T-helper 17 cell (primary cell): Measurements from ENCODE around the gene GAL. TPM values are rescaled to one million over a fixed set of nuclear protein-coding genes. Genes with fewer than 3 reads are reported as not detected.

Experiments
- ATAC-seq: fragments of 150-1000 bp; cut with Tn5 transposase; 2 replicates; pipeline ENCODE4 v1.10.0; 2021; ENCODE audit warnings: mild to moderate bottlenecking, moderate library complexity
- DNase-seq, 3 donors: peaks; one replicate each; pipeline versions ENCODE4 v3.0.0 to v3.0.0-alpha.2; 2020 to 2021
- H3K9me3 ChIP-seq: one replicate; pipeline ENCODE4 v1.7.0; 2013; ENCODE audit warnings: low read length, mild to moderate bottlenecking; ENCODE audit not compliant: control insufficient read depth, poor library complexity, severe bottlenecking
- H3K27ac Mint-ChIP-seq: one replicate; pipeline ENCODE4 v1.8.0; 2022; ENCODE audit warnings: mild to moderate bottlenecking, moderate library complexity, mixed read lengths
- H3K27me3 Mint-ChIP-seq: one replicate; pipeline ENCODE4 v1.8.0; 2022; ENCODE audit warnings: mixed read lengths
- H3K36me3 Mint-ChIP-seq: one replicate; pipeline ENCODE4 v1.8.0; 2022; ENCODE audit warnings: low read depth, mixed read lengths
- H3K4me1 Mint-ChIP-seq: one replicate; pipeline ENCODE4 v1.8.0; 2022; ENCODE audit warnings: mild to moderate bottlenecking, mixed read lengths
- H3K4me3 Mint-ChIP-seq: one replicate; pipeline ENCODE4 v1.8.0; 2022; ENCODE audit warnings: mild to moderate bottlenecking, moderate library complexity, mixed read lengths
- total RNA-seq, 4 donors: library from RNA in 2 of 4; stranded (reverse) in 2 of 4; gene quantifications; one replicate each; pipeline ENCODE4 v1.2.3 and lab custom pipeline; 2022 to 2026

GAL gene
- total RNA-seq, 2 donors from 2014 or later: not detected

DNA sequence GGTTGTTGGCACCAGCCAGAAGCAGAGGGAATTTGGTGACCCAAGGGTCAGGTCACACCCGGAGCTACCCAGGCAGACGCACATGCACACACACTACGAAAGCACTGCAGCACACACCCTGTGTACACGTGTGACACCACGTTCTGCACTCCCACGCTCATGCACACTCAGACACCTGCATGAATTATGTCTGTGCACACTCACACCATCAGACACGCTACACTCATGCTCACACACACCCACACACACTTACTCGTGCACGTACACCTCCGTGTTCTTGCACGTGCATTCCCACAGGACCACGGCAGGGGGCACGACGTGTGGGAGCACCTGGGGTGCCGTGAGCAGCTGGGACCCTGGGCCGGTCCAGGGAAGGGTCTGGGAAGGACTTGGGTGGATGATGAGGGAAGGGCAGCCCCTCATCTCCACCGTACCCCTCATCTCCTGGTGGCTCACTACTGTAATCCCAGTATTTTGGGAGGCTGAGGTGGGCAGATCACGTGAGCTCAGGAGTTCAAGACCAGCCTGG lies 20.8 kb upstream of the GAL start:
- peaks cover 3% of the 10 kb centered on the region for H3K36me3 Mint-ChIP-seq

DNA sequence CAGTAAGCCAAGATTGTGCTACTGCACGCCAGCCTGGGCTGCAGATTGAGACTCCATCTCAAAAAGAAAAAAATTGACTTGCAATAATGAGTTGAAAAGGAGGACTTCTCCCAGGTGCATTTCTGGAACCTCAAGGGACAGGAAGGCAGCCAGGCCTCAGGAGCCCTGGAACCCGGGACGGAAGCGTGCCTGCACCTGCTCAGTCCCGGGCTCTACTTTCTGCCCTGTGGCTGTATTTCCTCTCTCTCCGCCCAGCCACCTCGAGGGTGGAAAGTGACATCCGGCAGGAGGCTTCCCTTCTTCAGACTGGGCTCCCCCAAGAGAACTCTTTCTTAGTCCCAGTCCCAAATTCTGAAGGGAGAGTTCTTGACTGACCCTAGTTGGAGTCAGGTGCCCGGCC lies 20.2 kb upstream of the GAL start:
- H3K36me3 Mint-ChIP-seq: peaks cover 3% of the 10 kb centered on the region
- no peaks in the 10 kb centered on the region for H3K4me1 Mint-ChIP-seq
- H3K9me3 ChIP-seq: no peaks in the 10 kb centered on the region
- H3K27ac Mint-ChIP-seq: no peak overlapping the region
- H3K4me3 Mint-ChIP-seq: no peak overlapping the region
- no peak for ATAC-seq
- H3K27me3 Mint-ChIP-seq: peaks cover 52% of the 10 kb centered on the region
- no peak for DNase-seq

More for the DNA sequence above, 20.8 kb upstream of the GAL start:
- peaks cover 58% of the 10 kb centered on the region for H3K27me3 Mint-ChIP-seq
- H3K4me3 Mint-ChIP-seq: no peak overlapping the region
- ATAC-seq (no peak), DNase-seq (no peak)
- no peaks in the 10 kb centered on the region for H3K4me1 Mint-ChIP-seq
- no peaks in the 10 kb centered on the region for H3K9me3 ChIP-seq
- no peak overlapping the region for H3K27ac Mint-ChIP-seq

- H3K4me3 Mint-ChIP-seq: no peak overlapping the region
- no peaks in the 10 kb centered on the region for H3K9me3 ChIP-seq
- DNase-seq (no peak), ATAC-seq (no peak)
- no peaks in the 10 kb centered on the region for H3K4me1 Mint-ChIP-seq
- H3K27me3 Mint-ChIP-seq: peaks cover 48% of the 10 kb centered on the region
- H3K27ac Mint-ChIP-seq: no peak overlapping the region
- H3K36me3 Mint-ChIP-seq: peaks cover 3% of the 10 kb centered on the region
Measured at GRCh38 chr11:68664906-68665305, 19.4 kb upstream of the GAL start.

GRCh38 chr11:68665436-68665835 lies 18.9 kb upstream of the GAL start:
- Mint-ChIP-seq H3K36me3 (peaks cover 3% of the 10 kb centered on the region), H3K4me3 (no peak overlapping the region), H3K27ac (no peak overlapping the region), H3K4me1 (no peaks in the 10 kb centered on the region), H3K27me3 (peaks cover 44% of the 10 kb centered on the region)
- DNase-seq (no peak), ATAC-seq (no peak)
- no peaks in the 10 kb centered on the region for H3K9me3 ChIP-seq

GRCh38 chr11:68666849-68667248 lies 17.5 kb upstream of the GAL start:
- DNase-seq: no peak
- no peak overlapping the region for H3K4me3 Mint-ChIP-seq
- no peaks in the 10 kb centered on the region for H3K9me3 ChIP-seq
- no peak overlapping the region for H3K27ac Mint-ChIP-seq
- ATAC-seq: no peak
- peaks cover 3% of the 10 kb centered on the region for H3K36me3 Mint-ChIP-seq
- no peaks in the 10 kb centered on the region for H3K4me1 Mint-ChIP-seq
- H3K27me3 Mint-ChIP-seq: peaks cover 30% of the 10 kb centered on the region

GRCh38 chr11:68667511-68668500 lies 16.5 kb upstream of the GAL start:
- no peak overlapping the region for H3K27ac Mint-ChIP-seq
- H3K9me3 ChIP-seq: no peaks in the 10 kb centered on the region
- peaks cover 24% of the 10 kb centered on the region for H3K27me3 Mint-ChIP-seq
- no peaks in the 10 kb centered on the region for H3K4me1 Mint-ChIP-seq
- H3K4me3 Mint-ChIP-seq: no peak overlapping the region
- DNase-seq: no peak
- no peaks in the 10 kb centered on the region for H3K36me3 Mint-ChIP-seq
- ATAC-seq: no peak

DNA sequence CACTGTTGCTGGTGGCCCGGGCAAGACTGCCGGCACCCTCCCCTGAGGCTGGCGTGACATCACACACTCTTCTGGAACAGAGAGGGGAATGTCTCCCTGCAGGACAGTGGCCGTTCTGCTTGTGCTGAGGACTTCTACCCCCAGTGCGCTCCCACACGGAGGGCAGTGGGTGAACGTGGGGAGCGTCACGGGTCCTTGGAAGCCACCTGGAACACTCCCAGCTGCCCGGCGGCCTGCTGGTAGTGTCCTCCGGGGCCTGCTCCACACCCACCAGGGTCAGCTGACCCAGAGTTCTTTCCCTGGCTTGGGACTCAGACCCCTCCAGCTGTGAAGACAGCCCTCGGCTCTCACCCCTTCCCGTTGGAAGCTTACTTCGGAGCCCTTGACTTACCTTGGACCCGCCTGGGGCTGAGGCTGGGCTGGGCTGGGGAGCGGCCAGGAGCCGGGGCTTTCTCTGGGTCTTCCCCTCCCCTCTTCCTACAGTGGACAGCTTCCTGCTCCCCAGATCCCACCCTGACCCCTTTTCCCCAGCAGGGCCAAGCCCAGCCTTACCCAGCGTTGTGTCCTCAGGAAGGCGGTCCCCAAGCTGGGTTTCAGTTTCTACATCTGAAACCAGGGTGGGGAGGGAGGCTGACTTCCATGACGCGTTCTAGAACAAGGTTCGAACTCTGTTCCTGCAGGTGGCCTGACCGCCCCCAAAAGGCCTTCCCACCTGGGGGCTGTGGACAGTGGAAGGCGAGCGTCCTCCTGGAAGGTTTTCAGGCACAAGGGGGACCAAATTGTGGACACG lies 14.8 kb upstream of the GAL start:
- DNase-seq (no peak), ATAC-seq (no peak)
- no peaks in the 10 kb centered on the region for H3K9me3 ChIP-seq
- Mint-ChIP-seq H3K27me3 (peaks cover 14% of the 10 kb centered on the region), H3K36me3 (no peaks in the 10 kb centered on the region), H3K4me1 (no peaks in the 10 kb centered on the region), H3K4me3 (no peak overlapping the region), H3K27ac (no peak overlapping the region)

GRCh38 chr11:68670208-68670992 lies 13.9 kb upstream of the GAL start:
- no peak overlapping the region for H3K27ac Mint-ChIP-seq
- no peaks in the 10 kb centered on the region for H3K9me3 ChIP-seq
- no peaks in the 10 kb centered on the region for H3K36me3 Mint-ChIP-seq
- H3K27me3 Mint-ChIP-seq: peaks cover 11% of the 10 kb centered on the region
- H3K4me3 Mint-ChIP-seq: no peak overlapping the region
- ATAC-seq: no peak
- no peaks in the 10 kb centered on the region for H3K4me1 Mint-ChIP-seq
- DNase-seq: no peak

- H3K36me3 Mint-ChIP-seq: no peaks in the 10 kb centered on the region
Measured at GRCh38 chr11:68673306-68673945, 10.9 kb upstream of the GAL start.

DNA sequence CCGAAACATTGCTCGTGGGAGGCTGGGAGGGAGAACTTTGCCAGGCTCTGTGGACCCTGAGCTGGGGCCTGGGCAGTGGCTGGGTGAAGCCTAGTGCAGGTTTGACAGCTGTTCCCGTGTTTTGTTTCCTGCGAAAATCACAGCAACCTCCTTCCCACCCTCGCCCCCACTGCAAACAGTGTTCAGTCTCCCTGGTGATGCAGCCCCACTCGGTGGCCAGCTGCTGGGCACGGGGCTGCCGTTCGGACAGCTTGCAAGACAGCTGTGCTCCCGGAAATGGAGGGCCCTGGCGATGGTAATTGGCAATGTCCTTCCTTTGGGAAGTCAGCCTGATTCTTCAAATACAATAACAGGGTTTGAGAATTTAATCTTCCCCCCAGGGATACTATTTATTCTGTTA lies 10.4 kb upstream of the GAL start:
- no peak for ATAC-seq
- H3K4me1 Mint-ChIP-seq: no peaks in the 10 kb centered on the region
- H3K9me3 ChIP-seq: no peaks in the 10 kb centered on the region

More at GRCh38 chr11:68673306-68673945, 10.9 kb upstream of the GAL start:
- no peaks in the 10 kb centered on the region for H3K4me1 Mint-ChIP-seq
- no peaks in the 10 kb centered on the region for H3K9me3 ChIP-seq
- DNase-seq: no peak
- no peak overlapping the region for H3K4me3 Mint-ChIP-seq
- no peak for ATAC-seq
- peaks cover 22% of the 10 kb centered on the region for H3K27me3 Mint-ChIP-seq
- H3K27ac Mint-ChIP-seq: no peak overlapping the region

DNA sequence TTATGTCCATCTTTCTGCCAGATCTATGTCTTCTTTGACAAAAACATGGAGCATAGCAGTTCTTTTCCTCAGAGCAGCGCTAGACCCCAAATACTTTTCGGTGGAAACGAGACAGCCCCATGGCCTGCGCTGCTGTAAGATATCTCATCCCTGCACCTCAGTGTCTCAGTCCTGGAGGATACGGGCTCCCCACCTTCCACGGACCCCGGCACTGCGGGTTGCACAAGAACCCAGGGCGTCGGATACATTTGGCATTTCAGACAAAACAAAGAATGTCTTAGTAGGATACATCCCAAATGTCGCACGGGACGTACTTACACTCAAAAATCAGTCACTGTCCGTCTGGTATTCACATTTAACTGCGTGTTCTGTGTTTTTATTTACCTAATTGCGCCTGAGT lies 9.9 kb upstream of the GAL start:
- no peaks in the 10 kb centered on the region for H3K36me3 Mint-ChIP-seq
- H3K27ac Mint-ChIP-seq: no peak overlapping the region
- DNase-seq: no peak
- no peaks in the 10 kb centered on the region for H3K4me1 Mint-ChIP-seq
- H3K4me3 Mint-ChIP-seq: no peak overlapping the region
- no peak for ATAC-seq
- no peaks in the 10 kb centered on the region for H3K9me3 ChIP-seq
- peaks cover 30% of the 10 kb centered on the region for H3K27me3 Mint-ChIP-seq

More for the DNA sequence above, 10.4 kb upstream of the GAL start:
- no peak for DNase-seq
- no peak overlapping the region for H3K4me3 Mint-ChIP-seq
- H3K27me3 Mint-ChIP-seq: peaks cover 28% of the 10 kb centered on the region
- H3K36me3 Mint-ChIP-seq: no peaks in the 10 kb centered on the region
- H3K27ac Mint-ChIP-seq: no peak overlapping the region

DNA sequence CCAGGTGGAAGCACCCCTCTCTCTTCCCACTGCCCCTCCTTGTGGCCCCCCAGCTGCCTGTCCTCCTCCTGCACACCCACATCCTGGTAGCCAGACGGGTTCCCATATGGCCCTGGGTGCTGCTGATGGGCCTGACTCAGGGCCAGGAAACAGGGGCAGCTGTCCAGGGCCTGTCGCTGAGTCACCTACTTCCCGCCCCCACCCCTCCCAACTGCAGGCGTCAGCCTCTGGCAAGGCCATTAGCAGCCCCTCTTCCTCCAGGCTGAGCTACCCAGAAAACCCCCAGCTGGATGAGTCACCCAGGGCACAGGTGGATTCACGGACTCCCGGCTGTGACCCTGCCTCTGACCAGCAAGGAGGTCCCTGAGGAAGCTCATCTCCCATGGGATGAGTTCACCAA lies 6.9 kb upstream of the GAL start:
- Mint-ChIP-seq H3K4me1 (no peaks in the 10 kb centered on the region), H3K27ac (no peak overlapping the region), H3K4me3 (no peak overlapping the region), H3K27me3 (peaks cover 35% of the 10 kb centered on the region), H3K36me3 (no peaks in the 10 kb centered on the region)
- ATAC-seq: no peak
- H3K9me3 ChIP-seq: no peaks in the 10 kb centered on the region
- no peak for DNase-seq
